IPS DF 6.9 (cell line): Measurements from ENCODE around the gene RSRC1.
"Not testable (repeated sequence)": the region's sequence is repeated elsewhere in the genome, so short reads cannot be mapped to it uniquely, and the experiment has no call there.

Experiments
- DNase-seq: peaks from one replicate; pipeline ENCODE4 v3.0.0-alpha.2; 2013; ENCODE audit warnings: low read depth, low spot score
- H3K27ac ChIP-seq: one replicate; pipeline ENCODE4 v1.5.1; 2013; ENCODE audit warnings: low read length, control low read depth
- H3K27me3 ChIP-seq: 2 replicates; pipeline ENCODE4 v1.6.1; 2013; ENCODE audit warnings: mild to moderate bottlenecking, low read length; ENCODE audit not compliant: control insufficient read depth, insufficient read depth
- H3K36me3 ChIP-seq: 2 replicates; pipeline ENCODE4 v1.6.1; 2013; ENCODE audit warnings: low read length; ENCODE audit not compliant: control insufficient read depth, insufficient read depth
- H3K4me1 ChIP-seq: 2 replicates; pipeline ENCODE4 v1.6.1; 2013; ENCODE audit warnings: low read length; ENCODE audit not compliant: control insufficient read depth, insufficient read depth
- H3K4me3 ChIP-seq: 2 replicates; pipeline ENCODE4 v1.5.1; 2013; ENCODE audit warnings: mild to moderate bottlenecking, low read length
- H3K9me3 ChIP-seq: 2 replicates; pipeline ENCODE4 v1.6.1; 2013; ENCODE audit warnings: low read length, inconsistent platforms; ENCODE audit not compliant: control insufficient read depth, insufficient read depth
- WGBS: extraction: QIAGEN DNeasy Blood & Tissue Kit; methylation state at CpG from one replicate; pipeline ENCODE4 v1.1.7; 2013; ENCODE audit warnings: mixed read lengths, missing lambda C conversion rate; ENCODE audit not compliant: insufficient read length, insufficient coverage; 5-methylcytosine and 5-hydroxymethylcytosine counted together

The RSRC1 gene

GRCh38 chr3:158509891-158510290, 400.0 kb downstream of the RSRC1 start:
- H3K4me1 ChIP-seq = no peaks in the 10 kb centered on the region
- H3K9me3 ChIP-seq = no peaks in the 10 kb centered on the region
- H3K36me3 ChIP-seq = no peaks in the 10 kb centered on the region
- no peak overlapping the region for H3K4me3 ChIP-seq
- no CpG with 5 or more reads among the region's 1 CpG for WGBS
- DNase-seq = no peak
- no peaks in the 10 kb centered on the region for H3K27me3 ChIP-seq
- H3K27ac ChIP-seq = no peak overlapping the region

- H3K27me3 ChIP-seq, H3K4me1 ChIP-seq, H3K27ac ChIP-seq, H3K9me3 ChIP-seq, DNase-seq, H3K36me3 ChIP-seq, H3K4me3 ChIP-seq: not testable (repeated sequence)
- WGBS = no CpG with 5 or more reads among the region's 22 CpGs
Measured at GRCh38 chr3:158516729-158517128, 406.8 kb downstream of the RSRC1 start.

- H3K9me3 ChIP-seq = no peaks in the 10 kb centered on the region
- no peak overlapping the region for H3K4me3 ChIP-seq
- H3K27me3 ChIP-seq = no peaks in the 10 kb centered on the region
- H3K4me1 ChIP-seq = no peaks in the 10 kb centered on the region
- no peaks in the 10 kb centered on the region for H3K36me3 ChIP-seq
- no CpG with 5 or more reads among the region's 1 CpG for WGBS
- no peak for DNase-seq
- H3K27ac ChIP-seq = no peak overlapping the region
Measured at GRCh38 chr3:158519776-158520175, 409.9 kb downstream of the RSRC1 start.

GRCh38 chr3:158520433-158520832, 410.5 kb downstream of the RSRC1 start:
- Histone ChIP-seq H3K27me3 (no peaks in the 10 kb centered on the region), H3K4me3 (no peak overlapping the region), H3K9me3 (no peaks in the 10 kb centered on the region), H3K27ac (no peak overlapping the region), H3K4me1 (no peaks in the 10 kb centered on the region), H3K36me3 (no peaks in the 10 kb centered on the region)
- no peak for DNase-seq

GRCh38 chr3:158522221-158523136, 412.6 kb downstream of the RSRC1 start:
- no peak for DNase-seq
- no peaks in the 10 kb centered on the region for H3K27me3 ChIP-seq
- WGBS = no CpG with 5 or more reads among the region's 4 CpGs
- no peaks in the 10 kb centered on the region for H3K9me3 ChIP-seq
- H3K4me3 ChIP-seq = no peak overlapping the region
- no peaks in the 10 kb centered on the region for H3K4me1 ChIP-seq
- H3K36me3 ChIP-seq = no peaks in the 10 kb centered on the region
- H3K27ac ChIP-seq = no peak overlapping the region

- no CpG with 5 or more reads among the region's 7 CpGs for WGBS
Measured at GRCh38 chr3:158528076-158528674, 418.3 kb downstream of the RSRC1 start.

GRCh38 chr3:158531334-158531733, 421.4 kb downstream of the RSRC1 start:
- Histone ChIP-seq H3K4me3 (no peak overlapping the region), H3K4me1 (no peaks in the 10 kb centered on the region), H3K36me3 (no peaks in the 10 kb centered on the region), H3K27me3 (no peaks in the 10 kb centered on the region), H3K27ac (no peak overlapping the region), H3K9me3 (no peaks in the 10 kb centered on the region)
- no peak for DNase-seq
- WGBS = no CpG with 5 or more reads among the region's 5 CpGs

More at GRCh38 chr3:158528076-158528674, 418.3 kb downstream of the RSRC1 start:
- no peaks in the 10 kb centered on the region for H3K27me3 ChIP-seq
- no peak overlapping the region for H3K4me3 ChIP-seq
- no peaks in the 10 kb centered on the region for H3K36me3 ChIP-seq
- H3K27ac ChIP-seq = no peak overlapping the region
- no peaks in the 10 kb centered on the region for H3K9me3 ChIP-seq
- no peak for DNase-seq
- H3K4me1 ChIP-seq = no peaks in the 10 kb centered on the region

GRCh38 chr3:158532099-158532734, 422.3 kb downstream of the RSRC1 start:
- no peak for DNase-seq
- Histone ChIP-seq H3K27me3 (no peaks in the 10 kb centered on the region), H3K4me3 (no peak overlapping the region), H3K9me3 (no peaks in the 10 kb centered on the region), H3K27ac (no peak overlapping the region), H3K4me1 (no peaks in the 10 kb centered on the region), H3K36me3 (no peaks in the 10 kb centered on the region)

- H3K4me1 ChIP-seq = no peaks in the 10 kb centered on the region
- WGBS = no CpG with 5 or more reads among the region's 2 CpGs
- no peak for DNase-seq
- H3K27ac ChIP-seq = no peak overlapping the region
- no peak overlapping the region for H3K4me3 ChIP-seq
- no peaks in the 10 kb centered on the region for H3K27me3 ChIP-seq
- no peaks in the 10 kb centered on the region for H3K9me3 ChIP-seq
- no peaks in the 10 kb centered on the region for H3K36me3 ChIP-seq
Measured at GRCh38 chr3:158535918-158536317, 426.0 kb downstream of the RSRC1 start.

- no CpG with 5 or more reads among the region's 3 CpGs for WGBS
- no peak overlapping the region for H3K27ac ChIP-seq
- H3K9me3 ChIP-seq = no peaks in the 10 kb centered on the region
- H3K36me3 ChIP-seq = no peaks in the 10 kb centered on the region
- H3K27me3 ChIP-seq = no peaks in the 10 kb centered on the region
- H3K4me3 ChIP-seq = no peak overlapping the region
- no peaks in the 10 kb centered on the region for H3K4me1 ChIP-seq
- peak; percentile 27 for DNase-seq
Measured at GRCh38 chr3:158539414-158540014, 429.6 kb downstream of the RSRC1 start.
